ENCODE results near the gene ZNF821.

DNA sequence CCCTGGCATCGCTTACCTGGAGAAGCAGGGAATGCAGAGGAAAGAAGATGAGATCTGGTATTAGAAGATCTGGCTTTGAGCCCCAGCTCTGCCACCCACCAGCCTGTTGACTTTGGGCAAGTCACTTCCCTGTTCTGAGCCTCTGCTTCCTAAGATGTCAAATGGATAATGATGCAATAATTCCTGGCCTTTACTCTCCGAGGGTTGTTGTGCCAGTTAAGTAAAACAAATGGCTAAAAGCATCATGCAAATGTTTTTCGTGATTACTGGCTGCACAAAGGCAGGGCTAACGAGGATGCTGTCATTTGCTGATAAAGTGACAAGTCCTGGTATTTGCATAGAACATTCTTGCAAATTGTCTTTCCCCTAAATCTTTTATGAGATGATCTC is 1.3 kb upstream of the ZNF821 start:
- no peak for TF ChIP-seq EZH2 (IDR thresholded peaks at IDR 0.05; ENCODE audit: insufficient read depth, low read length)
- TF ChIP-seq, protein P1, sequence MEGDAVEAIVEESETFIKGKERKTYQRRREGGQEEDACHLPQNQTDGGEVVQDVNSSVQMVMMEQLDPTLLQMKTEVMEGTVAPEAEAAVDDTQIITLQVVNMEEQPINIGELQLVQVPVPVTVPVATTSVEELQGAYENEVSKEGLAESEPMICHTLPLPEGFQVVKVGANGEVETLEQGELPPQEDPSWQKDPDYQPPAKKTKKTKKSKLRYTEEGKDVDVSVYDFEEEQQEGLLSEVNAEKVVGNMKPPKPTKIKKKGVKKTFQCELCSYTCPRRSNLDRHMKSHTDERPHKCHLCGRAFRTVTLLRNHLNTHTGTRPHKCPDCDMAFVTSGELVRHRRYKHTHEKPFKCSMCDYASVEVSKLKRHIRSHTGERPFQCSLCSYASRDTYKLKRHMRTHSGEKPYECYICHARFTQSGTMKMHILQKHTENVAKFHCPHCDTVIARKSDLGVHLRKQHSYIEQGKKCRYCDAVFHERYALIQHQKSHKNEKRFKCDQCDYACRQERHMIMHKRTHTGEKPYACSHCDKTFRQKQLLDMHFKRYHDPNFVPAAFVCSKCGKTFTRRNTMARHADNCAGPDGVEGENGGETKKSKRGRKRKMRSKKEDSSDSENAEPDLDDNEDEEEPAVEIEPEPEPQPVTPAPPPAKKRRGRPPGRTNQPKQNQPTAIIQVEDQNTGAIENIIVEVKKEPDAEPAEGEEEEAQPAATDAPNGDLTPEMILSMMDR (IDR thresholded peaks at IDR 0.05; ENCODE audit: insufficient read depth, low read depth, low read length): no peak
